ENCODE results near the gene NT5DC3. TPM values are rescaled to one million over a fixed set of nuclear protein-coding genes. Genes with fewer than 3 reads are reported as not detected.

The NT5DC3 gene
- total RNA-seq, 1 experiment from 2014 or later = 19.7 TPM

DNA sequence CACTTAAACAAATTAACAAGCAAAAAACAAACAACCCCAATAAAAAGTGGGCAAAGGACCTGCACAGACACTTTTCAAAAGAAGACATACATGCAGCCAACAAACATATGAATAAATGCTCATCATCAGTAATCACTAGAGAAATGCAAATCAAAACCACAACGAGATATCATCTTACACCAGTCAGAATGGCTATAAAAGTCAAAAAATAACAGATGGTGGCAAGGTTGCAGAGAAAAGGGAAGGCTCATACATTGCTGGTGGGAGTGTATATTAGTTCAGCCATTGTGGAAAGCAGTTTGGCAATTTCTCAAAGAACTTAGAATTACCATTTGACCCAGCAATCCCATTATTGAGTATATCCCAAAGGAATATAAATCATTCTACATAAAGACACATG is 34.6 kb upstream of the NT5DC3 start:
- Histone ChIP-seq H3K27ac (ENCODE audit: low read depth, low read length, poor library complexity, severe bottlenecking) (no peak overlapping the region), H3K4me1 (ENCODE audit: insufficient read depth, low read length, poor library complexity, severe bottlenecking) (no peaks in the 10 kb centered on the region), H3K4me3 (ENCODE audit: low read depth, low read length, poor library complexity, severe bottlenecking) (no peak overlapping the region), H3K9me3 (ENCODE audit: low read depth, low read length, poor library complexity, severe bottlenecking) (no peaks in the 10 kb centered on the region), H3K27me3 (replicated peaks; ENCODE audit: insufficient read depth, low read depth, low read length, poor library complexity) (peaks cover 3% of the 10 kb centered on the region), H3K36me3 (ENCODE audit: insufficient read depth, low read length, poor library complexity, severe bottlenecking) (no peaks in the 10 kb centered on the region)
- intact Hi-C loops (cut with micrococcal nuclease; ENCODE audit: unreplicated experiment) = loop anchor here (5.0 kb wide), 1 partner anchor 103 kb away; no protein-coding TSS in a partner anchor
- POLR2A ChIA-PET (ENCODE audit: low non-redundant PET) = no interaction called here
- CTCF ChIA-PET = no interaction called here
- TF ChIP-seq, protein P1, sequence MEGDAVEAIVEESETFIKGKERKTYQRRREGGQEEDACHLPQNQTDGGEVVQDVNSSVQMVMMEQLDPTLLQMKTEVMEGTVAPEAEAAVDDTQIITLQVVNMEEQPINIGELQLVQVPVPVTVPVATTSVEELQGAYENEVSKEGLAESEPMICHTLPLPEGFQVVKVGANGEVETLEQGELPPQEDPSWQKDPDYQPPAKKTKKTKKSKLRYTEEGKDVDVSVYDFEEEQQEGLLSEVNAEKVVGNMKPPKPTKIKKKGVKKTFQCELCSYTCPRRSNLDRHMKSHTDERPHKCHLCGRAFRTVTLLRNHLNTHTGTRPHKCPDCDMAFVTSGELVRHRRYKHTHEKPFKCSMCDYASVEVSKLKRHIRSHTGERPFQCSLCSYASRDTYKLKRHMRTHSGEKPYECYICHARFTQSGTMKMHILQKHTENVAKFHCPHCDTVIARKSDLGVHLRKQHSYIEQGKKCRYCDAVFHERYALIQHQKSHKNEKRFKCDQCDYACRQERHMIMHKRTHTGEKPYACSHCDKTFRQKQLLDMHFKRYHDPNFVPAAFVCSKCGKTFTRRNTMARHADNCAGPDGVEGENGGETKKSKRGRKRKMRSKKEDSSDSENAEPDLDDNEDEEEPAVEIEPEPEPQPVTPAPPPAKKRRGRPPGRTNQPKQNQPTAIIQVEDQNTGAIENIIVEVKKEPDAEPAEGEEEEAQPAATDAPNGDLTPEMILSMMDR (conservative IDR thresholded peaks at IDR 0.05; ENCODE audit: low read depth, low read length) = no peak
- TF ChIP-seq EZH2 (IDR thresholded peaks at IDR 0.05; ENCODE audit: borderline replicate concordance, low read depth, low read length, poor library complexity, severe bottlenecking) = no peak
- BruUV-seq (replicated peaks) = no TSS peak
- DNase-seq (ENCODE audit: low spot score) = peak; percentile 18

DNA sequence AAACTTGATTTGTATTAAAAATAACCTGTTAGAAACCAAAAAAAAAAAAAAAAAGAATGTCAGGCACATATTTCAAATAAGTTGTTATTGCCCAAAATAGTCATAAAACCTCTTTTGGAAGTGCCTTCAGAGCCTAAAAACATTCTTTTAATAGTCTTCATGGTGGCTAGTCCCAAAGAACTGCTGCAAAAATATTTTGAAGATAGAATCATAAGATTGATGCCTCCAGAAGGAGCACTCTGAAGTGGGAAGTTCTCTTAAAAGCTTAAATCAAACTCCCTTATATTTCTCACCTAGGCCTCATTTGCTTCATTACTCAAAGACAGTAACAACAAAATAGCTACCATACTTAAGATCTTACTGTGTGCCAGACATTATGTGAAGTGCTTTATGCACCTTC is 27.2 kb upstream of the NT5DC3 start:
- H3K4me1 ChIP-seq (ENCODE audit: insufficient read depth, low read length, poor library complexity, severe bottlenecking) = no peaks in the 10 kb centered on the region
- no peak for DNase-seq (ENCODE audit: low spot score)
- H3K27ac ChIP-seq (ENCODE audit: low read depth, low read length, poor library complexity, severe bottlenecking) = no peak overlapping the region
- H3K36me3 ChIP-seq (ENCODE audit: insufficient read depth, low read length, poor library complexity, severe bottlenecking) = no peaks in the 10 kb centered on the region
- POLR2A ChIA-PET (ENCODE audit: low non-redundant PET) = no interaction called here
- CTCF ChIA-PET = no interaction called here
- no peak for TF ChIP-seq EZH2 (IDR thresholded peaks at IDR 0.05; ENCODE audit: borderline replicate concordance, low read depth, low read length, poor library complexity, severe bottlenecking)
- TF ChIP-seq, protein P1 (conservative IDR thresholded peaks at IDR 0.05; ENCODE audit: low read depth, low read length) = no peak
- peaks cover 3% of the 10 kb centered on the region for H3K27me3 ChIP-seq (replicated peaks; ENCODE audit: insufficient read depth, low read depth, low read length, poor library complexity)
- intact Hi-C loops (cut with micrococcal nuclease; ENCODE audit: unreplicated experiment) = no loop called here
- H3K4me3 ChIP-seq (ENCODE audit: low read depth, low read length, poor library complexity, severe bottlenecking) = no peak overlapping the region
- no peaks in the 10 kb centered on the region for H3K9me3 ChIP-seq (ENCODE audit: low read depth, low read length, poor library complexity, severe bottlenecking)
- no TSS peak for BruUV-seq (replicated peaks)

DNA sequence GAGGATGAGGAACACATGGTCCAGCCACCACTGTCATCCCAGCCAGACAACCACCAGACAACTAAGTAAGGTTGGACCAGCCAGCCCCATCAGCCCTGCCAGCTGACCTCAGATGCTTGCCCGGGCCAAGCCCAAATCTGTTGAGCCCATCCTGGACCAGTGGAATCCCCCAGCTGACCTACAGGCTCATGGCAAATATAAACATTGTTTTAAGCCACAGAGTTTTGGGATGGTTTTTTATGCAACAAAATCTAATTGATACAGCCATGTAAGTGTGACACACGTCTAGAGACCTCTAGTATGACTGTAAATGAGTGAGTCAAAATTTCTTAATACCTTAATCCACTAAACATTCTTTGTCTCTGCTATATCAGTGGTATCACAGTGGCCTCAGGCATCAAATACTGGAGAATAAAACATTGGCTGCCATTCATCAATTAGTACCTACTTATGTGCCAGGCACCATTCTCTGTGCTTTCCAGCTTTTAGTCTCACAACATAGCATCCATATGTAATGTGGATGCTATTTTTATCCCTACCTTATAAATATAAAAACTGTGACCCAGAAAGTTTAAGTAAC is 24.2 kb upstream of the NT5DC3 start:
- no peak for DNase-seq (ENCODE audit: low spot score)
- Histone ChIP-seq H3K4me3 (ENCODE audit: low read depth, low read length, poor library complexity, severe bottlenecking) (no peak overlapping the region), H3K4me1 (ENCODE audit: insufficient read depth, low read length, poor library complexity, severe bottlenecking) (no peaks in the 10 kb centered on the region), H3K9me3 (ENCODE audit: low read depth, low read length, poor library complexity, severe bottlenecking) (no peaks in the 10 kb centered on the region), H3K27me3 (replicated peaks; ENCODE audit: insufficient read depth, low read depth, low read length, poor library complexity) (no peaks in the 10 kb centered on the region), H3K27ac (ENCODE audit: low read depth, low read length, poor library complexity, severe bottlenecking) (no peak overlapping the region), H3K36me3 (ENCODE audit: insufficient read depth, low read length, poor library complexity, severe bottlenecking) (no peaks in the 10 kb centered on the region)
- ChIA-PET CTCF (no interaction called here), POLR2A (ENCODE audit: low non-redundant PET) (no interaction called here)
- BruUV-seq (replicated peaks) = no TSS peak
- no peak for TF ChIP-seq EZH2 (IDR thresholded peaks at IDR 0.05; ENCODE audit: borderline replicate concordance, low read depth, low read length, poor library complexity, severe bottlenecking)
- TF ChIP-seq, protein P1 (conservative IDR thresholded peaks at IDR 0.05; ENCODE audit: low read depth, low read length) = no peak
- intact Hi-C loops (cut with micrococcal nuclease; ENCODE audit: unreplicated experiment) = no loop called here

Data from A673 (cell line).